HG03175 (cell line): Measurements from ENCODE around the gene SPTBN1.
A peak's percentile ranks its signal among the peaks of the same experiment; 100 is the strongest.

Experiments
- ATAC-seq: cut with Tn5 transposase; IDR thresholded peaks from one replicate; pipeline ENCODE4 v1.9.1; 2021; ENCODE audit warnings: mild to moderate bottlenecking, moderate library complexity; ENCODE audit not compliant: unreplicated experiment

Gene SPTBN1

DNA sequence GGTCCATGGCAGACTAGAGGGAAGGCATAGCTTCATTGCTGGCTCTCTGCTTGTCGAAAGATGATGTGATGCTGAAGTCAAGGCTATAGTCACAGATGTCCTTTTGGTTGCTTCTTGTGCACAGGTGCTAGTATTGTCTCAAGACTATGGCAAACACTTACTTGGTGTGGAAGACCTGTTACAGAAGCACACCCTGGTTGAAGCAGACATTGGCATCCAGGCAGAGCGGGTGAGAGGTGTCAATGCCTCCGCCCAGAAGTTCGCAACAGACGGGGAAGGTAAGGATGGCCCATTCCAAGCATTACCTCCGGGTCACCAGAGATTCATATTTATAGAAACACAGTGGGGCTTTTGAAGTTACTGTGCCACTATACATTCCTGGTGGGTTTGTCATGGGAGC is 171.8 kb downstream of the SPTBN1 start:
- ATAC-seq, result no peak

DNA sequence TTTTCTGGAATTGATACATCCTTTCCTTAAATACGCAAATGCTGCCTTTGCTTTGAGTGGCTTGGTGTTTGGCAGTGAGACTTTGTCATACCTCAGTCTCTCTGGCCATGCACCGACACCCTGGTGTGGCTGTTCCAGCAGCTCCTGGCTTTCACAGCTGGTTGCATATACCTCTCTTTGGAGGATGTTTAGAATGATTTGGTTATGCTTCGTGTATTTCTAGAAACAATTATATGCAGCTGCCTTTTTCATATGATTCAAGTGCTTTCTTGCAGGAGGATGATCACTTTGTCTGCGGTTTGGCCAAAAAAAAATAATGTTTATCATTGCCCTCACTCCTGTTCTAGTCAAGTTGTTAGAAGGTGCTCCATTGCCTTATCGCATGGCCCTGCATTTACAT is 172.3 kb downstream of the SPTBN1 start:
- ATAC-seq, result no peak

DNA sequence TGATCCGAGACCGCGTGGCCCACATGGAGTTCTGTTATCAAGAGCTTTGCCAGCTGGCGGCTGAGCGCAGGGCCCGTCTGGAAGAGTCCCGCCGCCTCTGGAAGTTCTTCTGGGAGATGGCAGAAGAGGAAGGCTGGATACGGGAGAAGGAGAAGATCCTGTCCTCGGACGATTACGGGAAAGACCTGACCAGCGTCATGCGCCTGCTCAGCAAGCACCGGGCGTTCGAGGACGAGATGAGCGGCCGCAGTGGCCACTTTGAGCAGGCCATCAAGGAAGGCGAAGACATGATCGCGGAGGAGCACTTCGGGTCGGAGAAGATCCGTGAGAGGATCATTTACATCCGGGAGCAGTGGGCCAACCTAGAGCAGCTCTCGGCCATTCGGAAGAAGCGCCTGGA is 172.8 kb downstream of the SPTBN1 start:
- no peak for ATAC-seq

DNA sequence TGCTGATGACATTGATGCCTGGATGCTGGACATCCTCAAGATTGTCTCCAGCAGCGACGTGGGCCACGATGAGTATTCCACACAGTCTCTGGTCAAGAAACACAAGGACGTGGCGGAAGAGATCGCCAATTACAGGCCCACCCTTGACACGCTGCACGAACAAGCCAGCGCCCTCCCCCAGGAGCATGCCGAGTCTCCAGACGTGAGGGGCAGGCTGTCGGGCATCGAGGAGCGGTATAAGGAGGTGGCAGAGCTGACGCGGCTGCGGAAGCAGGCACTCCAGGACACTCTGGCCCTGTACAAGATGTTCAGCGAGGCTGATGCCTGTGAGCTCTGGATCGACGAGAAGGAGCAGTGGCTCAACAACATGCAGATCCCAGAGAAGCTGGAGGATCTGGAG is 173.3 kb downstream of the SPTBN1 start:
- ATAC-seq, result no peak

DNA sequence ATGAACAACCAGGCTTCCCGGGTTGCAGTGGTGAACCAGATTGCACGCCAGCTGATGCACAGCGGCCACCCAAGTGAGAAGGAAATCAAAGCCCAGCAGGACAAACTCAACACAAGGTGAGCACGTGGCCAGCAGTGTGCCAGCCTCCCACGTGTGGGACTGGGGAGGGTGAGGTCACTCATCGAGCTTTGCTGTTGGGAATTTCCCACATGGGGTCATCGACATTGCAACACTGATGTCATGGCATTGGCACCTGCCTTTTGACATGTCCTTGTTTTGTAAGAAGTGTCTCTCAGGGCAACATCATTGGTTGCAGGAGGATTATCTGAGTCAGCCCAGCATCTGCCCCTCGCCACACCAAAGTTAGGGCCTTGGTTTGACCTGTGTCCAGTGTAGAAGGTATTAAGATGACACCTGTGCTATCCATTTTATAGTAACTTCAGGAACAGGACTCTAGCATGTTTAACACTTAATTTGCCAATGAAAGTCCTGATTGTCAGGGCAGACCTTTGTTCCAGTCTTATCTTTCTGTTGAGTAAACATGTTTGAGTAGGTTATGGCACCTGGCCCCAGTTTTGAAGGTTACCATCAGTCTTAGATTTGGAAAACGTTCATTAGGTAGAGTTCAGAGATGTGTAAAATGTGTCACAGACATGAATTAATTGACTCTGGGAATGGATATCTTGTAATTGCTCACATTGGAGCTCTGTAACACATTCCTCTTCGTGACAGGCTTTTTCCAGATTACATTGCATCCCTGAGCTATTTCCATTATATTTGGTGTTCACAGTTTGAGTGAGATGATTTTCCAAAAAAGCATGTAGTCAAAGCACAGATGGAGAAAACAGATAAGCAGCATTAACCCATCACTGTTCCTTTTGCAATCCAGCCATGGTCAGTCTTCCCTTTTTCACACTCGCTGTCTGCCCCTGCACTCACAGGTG is 174.1 kb downstream of the SPTBN1 start:
- ATAC-seq, result no peak

DNA sequence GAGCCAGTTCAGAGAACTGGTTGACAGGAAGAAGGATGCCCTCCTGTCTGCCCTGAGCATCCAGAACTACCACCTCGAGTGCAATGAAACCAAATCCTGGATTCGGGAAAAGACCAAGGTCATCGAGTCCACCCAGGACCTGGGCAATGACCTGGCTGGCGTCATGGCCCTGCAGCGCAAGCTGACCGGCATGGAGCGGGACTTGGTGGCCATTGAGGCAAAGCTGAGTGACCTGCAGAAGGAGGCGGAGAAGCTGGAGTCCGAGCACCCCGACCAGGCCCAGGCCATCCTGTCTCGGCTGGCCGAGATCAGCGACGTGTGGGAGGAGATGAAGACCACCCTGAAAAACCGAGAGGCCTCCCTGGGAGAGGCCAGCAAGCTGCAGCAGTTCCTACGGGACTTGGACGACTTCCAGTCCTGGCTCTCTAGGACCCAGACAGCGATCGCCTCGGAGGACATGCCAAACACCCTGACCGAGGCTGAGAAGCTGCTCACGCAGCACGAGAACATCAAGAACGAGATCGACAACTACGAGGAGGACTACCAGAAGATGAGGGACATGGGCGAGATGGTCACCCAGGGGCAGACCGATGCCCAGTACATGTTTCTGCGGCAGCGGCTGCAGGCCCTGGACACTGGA is 174.9 kb downstream of the SPTBN1 start:
- no peak for ATAC-seq

DNA sequence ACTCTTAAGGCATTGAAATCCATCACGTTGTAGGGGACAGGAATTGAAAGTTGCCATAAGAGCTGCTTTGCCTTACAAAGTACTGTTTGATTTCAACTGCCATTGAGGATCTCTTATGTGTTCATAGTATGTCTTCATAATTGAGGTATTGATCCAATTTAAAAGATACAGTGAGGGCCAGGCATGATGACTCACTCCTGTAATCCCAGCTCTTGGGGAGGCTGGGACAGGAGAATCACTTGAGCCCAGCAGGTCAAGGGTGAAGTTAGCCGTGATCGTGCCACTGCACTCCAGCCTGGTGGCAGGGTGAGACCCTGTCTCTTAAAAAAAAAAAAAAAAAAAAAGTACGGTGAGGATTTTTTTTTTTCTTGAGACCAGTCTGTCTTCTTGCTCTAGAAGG is 175.6 kb downstream of the SPTBN1 start:
- no peak for ATAC-seq

DNA sequence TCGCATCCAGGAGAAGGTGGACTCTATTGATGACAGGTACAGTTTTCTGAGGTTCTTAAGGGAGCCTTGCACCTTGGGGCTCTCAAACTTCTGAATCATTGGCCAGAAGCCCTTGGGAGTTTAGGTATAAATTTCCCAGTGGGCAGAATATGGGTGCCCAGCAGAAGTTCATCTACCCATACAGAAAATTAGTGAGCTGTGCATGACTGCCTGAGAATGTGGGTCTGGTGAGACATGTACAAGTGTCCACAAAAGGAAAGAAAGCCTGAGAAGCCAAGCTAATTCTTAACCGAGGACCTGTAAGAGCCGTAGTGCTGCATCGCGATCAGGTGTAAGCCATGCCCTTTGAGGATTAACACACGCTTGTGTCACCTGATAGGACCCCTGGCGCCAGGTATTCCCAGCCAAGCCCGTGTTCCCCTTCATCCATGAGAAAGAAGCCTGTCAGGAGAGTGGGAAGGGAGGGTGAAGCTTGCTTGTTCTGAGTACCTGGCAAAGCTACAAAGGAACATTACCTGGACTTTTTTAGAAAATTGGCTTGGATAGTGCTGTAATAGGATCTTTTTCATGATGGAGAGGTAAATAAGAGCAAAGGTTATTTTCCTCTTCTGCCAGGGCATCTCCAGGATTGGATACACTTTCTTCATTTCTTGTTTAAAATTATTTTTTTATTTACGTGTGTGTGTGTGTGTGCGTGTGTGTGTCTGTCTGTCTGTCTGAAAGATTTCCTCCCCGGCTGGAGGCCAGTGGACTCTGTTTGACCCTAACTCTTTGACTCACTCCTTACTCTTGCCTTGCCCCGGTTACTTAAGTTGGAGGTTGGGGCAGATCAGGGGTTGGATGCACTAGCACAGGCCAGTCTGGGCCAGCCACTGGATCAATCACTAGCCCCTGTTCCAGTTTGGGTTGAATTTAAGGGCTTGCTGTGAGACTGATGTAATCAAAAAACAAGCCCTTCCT is 176.9 kb downstream of the SPTBN1 start:
- ATAC-seq, result no peak

DNA sequence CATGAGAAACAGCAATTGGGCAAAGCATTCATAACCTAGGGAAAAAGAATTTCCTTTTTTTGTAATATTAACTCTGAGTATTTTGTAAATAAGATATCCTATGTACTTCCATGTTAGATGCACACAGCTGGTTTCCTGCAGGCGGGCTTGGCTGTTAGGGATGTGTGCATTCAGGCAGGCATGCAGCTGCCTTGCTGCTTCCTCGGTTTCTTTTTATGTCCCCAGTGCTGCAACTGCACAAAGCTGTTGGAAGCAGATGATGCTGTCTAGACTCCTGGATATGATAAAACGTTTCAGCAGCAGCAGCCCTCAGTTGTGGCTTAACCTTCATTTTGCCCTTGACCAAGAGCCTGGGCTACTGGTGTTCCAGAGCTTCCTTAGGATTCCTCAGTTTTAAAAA is 177.9 kb downstream of the SPTBN1 start:
- ATAC-seq, result no peak

DNA sequence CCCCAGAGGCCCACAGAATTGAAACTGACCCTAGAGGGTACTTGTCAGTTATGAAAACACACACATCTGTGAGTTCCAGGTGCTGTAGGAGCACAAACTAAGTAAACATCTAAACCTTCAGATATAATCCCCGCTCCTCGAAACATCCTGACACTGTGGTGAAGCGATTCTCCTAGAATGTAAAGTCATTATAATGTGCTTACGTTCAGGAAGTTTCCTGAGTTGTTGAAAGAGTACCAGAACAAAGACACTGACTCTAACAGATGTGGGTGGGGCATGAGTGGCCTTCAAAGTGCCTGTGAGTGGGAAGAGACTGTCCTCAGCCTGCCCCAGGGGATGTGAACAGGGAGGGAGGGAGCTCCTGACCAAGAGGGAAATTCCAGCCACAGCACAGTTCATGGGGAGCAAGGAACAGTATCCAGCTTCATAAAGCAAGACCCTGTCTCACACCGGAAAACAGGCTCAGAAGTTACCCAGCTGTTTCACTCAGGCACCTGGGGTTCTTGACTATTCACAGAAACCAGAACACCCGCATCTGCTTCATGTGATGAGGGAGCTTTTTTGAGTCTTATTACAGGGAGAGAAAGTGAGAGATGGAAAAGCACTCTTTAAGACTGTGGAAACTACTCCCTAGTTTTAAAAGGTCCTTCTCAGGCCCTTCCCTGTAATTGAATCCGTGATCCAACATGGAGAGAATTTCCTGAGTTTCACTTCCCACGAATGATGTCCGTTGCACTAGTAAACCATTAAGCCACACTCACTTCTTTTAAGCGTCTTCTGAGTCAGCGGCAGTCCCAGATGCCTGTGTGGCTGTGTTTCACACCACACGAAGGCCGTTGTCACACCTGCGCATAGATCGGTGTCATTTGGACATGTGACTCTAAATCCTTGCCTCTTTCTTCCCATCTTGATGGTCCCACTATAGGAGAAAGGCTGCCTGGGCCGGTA is 178.7 kb downstream of the SPTBN1 start:
- peak; percentile 80 for ATAC-seq

DNA sequence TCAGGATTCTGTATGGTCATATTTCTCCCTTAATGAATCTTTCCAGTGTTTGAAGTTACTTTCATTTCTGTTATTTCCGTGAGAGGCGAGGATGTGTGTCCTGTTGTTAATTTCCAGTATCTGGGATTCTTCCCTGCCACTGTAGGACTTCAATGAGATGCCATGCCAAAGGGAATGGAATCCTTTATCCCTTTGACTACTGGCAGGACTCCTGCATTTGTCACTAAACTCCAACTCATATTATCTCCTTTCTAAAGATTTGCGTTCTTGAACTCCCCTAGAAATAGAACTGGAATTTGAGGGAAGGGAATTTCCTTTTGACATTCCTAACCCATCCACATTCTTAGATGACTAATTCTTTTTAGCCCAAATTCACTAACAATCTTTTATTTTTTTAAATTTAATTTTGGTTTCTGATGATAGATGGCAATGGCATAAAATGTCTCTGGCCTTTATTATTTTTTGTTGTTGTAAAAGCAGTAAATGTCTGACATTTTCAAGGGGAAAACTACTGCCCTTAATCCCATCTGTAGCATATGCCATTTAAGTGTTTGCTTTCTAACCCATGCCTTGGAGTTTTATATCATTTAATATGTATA is 179.5 kb downstream of the SPTBN1 start:
- no peak for ATAC-seq

DNA sequence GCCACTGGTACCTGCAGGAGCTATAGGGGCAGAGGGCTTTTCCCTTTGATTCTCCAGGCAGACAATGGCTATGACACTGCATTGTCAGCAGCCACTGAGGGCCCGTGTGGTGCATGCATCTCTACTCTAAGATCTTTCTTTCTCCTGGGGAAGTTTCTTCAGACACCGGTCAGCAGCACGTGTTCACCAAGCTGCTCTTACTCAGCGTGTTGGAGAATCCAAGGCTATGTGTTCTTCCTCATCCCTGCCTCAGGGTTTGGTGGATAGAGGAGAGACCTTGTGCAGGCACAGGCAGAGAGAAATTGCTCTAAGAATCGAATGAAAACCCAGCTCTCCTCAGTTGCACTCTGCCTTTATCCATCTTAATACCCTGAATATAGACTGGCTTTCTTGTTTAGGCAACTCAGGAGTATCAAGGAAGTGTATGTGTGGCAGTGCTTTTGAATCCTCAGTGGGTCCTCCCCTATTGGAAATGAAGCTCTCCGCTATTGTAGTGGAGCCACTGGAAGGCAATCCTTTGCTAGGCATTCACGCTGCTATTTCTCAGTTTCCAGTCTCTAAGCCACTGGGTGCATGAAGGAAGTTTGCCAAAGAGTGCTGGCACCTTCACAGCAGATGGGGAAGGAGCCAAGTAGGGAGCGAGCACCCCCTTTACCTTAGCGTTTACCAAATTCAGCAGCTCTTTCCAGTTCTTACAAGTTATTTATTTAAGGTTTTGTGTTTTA is 180.4 kb downstream of the SPTBN1 start:
- no peak for ATAC-seq

DNA sequence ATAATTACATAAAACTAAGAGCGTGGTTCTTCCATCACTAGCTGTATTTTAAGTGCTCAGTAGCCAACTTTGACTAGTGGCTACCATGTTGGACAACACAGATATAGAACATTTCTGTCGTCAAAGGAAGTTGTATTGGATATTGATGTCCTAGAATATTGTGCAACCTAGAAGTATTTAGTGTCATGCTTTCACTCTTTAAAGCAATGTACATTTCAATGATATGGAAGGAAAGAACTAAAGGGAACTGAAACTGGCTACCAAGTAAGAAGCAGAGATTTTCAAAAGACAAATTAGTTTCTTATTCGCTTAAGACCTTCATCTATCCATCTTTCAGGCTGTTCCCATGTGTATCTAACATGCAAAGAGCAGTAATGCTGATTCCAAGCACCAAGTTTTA is 182.0 kb downstream of the SPTBN1 start:
- peak; percentile 40 for ATAC-seq

DNA sequence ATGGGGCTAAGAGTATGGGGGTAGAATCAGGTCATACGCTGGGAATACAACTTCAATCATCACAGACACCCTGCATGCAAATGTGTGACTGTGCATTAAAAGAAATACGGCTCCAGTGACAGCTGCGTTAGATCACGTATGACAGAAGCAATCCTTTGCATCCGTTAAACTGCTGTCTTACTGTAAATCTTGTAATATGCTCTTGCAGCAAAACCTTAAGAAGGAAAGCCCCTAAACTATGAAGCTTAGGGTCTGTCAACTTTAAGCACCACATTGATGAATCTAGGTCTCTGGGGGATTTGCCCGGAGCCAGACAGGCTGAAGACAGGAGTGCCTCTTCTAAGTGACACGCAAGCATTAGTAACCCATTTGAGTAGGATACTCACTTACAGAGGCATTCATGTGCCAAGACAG is 182.7 kb downstream of the SPTBN1 start:
- ATAC-seq, result no peak

DNA sequence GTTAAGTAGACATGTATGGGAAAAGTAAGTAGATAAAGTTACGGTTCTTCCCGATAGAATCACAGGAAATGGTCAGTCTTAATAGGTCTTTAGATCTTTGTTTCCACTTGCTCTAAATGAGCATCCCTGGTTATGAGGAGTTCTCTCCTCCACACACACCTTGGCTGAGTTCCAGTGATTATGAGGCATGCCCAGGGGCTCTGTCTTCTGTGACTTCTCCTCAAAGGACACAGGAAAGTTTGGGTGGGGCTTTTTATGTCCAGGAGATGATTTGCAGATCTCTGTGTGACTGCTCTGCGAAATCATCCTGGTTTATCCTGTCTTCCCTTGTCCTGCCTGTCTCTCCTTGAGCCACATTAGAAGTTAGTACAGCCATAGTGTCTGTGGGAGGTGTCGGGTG is 183.5 kb downstream of the SPTBN1 start:
- no peak for ATAC-seq

DNA sequence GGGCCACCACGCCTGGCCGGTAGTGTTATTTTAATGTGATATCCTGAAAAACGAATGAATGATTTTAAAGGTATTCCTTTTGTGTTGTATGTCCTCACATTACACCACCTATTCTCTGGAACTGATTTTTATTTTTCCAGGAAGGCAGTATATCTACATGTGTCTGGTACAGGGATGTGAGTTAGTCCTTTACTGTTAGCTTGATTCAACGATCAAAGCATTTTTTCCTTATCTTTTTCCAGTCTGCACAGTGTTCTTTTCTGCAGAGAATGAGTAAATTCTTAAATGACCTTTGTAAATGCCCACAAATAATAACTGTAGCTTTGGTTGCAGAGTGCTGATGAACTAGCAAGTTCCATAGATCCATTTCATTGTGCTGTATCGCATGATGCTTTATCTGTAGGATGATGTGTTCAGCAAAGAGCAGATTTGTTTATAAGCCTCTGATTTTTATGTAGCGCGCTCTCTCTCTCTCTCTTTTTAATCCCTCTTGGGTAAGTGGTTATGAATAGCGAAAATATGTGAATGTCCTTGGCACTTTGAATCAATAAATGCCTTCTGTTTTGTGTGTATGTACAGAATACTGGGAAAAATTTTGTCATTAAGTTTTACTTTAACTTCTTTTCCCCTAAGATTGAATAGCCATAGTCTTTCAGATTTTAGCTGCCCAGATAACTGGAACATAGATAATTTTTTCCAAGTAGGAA is 184.9 kb downstream of the SPTBN1 start:
- ATAC-seq, result no peak

DNA sequence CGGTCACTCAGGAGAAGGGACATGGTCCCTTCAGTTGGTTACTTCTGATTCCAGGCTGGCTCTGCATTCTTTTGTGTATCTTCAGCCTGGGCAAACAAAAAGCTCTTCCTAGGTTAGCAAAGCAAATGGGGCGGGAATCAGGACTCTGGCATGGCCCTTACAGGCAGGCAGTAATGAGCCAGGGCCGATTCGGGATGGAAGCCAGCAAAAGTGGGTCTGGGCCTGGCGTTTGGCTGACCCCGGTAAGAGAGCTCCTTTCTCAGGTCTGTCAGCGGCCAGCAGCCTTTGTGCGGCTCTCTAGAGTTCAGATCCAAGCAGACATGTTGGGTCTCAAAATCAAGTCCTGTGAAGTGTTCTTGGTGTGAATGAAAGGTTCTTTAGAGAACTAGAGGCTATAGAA is 185.9 kb downstream of the SPTBN1 start:
- no peak for ATAC-seq

DNA sequence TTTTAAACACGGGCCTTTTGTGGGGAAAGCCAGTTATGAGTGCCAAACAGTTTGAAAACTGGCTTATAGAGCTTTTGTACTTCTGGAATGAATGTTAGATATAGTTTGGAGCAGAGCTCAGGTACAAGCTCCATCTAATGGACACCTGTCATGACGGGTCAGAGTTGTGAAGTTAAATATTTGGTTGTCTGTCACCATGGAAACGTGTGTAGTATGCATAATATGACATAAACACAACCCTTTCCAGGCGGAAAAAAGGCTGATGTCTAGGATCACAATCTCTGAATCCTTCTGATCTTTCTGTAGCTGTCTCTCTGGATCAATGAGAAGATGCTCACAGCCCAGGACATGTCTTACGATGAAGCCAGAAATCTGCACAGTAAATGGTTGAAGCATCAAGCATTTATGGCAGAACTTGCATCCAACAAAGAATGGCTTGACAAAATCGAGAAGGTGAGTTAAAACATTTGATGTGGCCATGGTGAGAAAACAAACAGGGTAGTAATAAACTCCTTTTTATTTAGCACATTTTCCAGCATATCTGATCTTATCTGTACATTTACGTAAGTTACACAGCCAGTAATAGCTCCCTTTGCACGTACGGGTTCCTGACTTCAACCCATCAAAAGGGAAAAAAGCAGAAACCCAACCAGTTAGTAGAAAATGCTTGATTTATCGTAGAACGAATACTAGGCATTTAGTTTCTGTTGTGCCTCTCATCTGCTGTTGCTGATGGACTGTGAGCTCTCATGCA is 186.7 kb downstream of the SPTBN1 start:
- no peak for ATAC-seq
